ENCODE results near the gene MYOM1.
"Not testable (repeated sequence)": the region's sequence is repeated elsewhere in the genome, so short reads cannot be mapped to it uniquely, and the experiment has no call there.

MYOM1 gene

GRCh38 chr18:3220868-3221267 is 1.1 kb upstream of the MYOM1 start:
- DNase-seq (ENCODE audit: low read depth in 2 of 2) = not testable (repeated sequence)

GRCh38 chr18:3219241-3219630 is 532 bp downstream of the MYOM1 start:
- DNase-seq (ENCODE audit: low read depth in 2 of 2) = no peak

- no peak for DNase-seq (ENCODE audit: low read depth in 2 of 2)
These were observed 949 bp downstream of the MYOM1 start for GRCh38 chr18:3218819-3219218.

DNA sequence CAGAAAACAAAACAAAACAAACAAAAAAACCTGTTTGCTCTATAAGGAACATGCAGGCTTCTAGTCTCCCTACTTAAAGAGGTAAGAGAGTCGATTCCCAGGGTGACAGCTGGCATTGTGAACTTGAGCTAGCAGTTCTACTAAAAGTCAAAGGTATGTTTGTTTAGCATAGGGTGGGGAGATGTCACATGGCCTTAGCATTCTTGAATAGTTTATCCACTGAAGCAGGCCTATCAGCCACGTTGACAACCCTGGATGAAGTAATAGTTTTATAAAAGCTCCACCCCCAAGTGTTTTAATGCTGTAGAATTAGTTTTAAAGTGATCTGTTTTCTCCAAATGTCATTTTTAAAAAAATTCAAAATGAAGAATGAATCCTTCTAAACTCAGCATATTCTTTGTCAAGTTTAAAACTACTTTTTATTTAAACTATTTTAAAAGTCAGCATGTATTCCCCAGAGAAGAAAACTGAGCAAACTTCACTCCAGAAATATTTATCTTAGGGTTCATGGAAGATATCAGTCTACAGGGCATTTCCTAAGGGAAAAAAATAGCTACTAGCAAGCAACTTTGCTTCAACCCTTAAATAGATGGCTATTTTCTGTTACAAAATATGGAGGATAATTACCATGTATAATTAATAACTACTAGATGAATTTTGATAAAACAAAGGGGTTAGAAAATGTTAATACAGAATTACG is 1.7 kb downstream of the MYOM1 start:
- no peak for DNase-seq (ENCODE audit: low read depth in 2 of 2)

- DNase-seq (ENCODE audit: low read depth in 2 of 2) = no peak
These were observed 2.8 kb downstream of the MYOM1 start for GRCh38 chr18:3216987-3217386.

DNA sequence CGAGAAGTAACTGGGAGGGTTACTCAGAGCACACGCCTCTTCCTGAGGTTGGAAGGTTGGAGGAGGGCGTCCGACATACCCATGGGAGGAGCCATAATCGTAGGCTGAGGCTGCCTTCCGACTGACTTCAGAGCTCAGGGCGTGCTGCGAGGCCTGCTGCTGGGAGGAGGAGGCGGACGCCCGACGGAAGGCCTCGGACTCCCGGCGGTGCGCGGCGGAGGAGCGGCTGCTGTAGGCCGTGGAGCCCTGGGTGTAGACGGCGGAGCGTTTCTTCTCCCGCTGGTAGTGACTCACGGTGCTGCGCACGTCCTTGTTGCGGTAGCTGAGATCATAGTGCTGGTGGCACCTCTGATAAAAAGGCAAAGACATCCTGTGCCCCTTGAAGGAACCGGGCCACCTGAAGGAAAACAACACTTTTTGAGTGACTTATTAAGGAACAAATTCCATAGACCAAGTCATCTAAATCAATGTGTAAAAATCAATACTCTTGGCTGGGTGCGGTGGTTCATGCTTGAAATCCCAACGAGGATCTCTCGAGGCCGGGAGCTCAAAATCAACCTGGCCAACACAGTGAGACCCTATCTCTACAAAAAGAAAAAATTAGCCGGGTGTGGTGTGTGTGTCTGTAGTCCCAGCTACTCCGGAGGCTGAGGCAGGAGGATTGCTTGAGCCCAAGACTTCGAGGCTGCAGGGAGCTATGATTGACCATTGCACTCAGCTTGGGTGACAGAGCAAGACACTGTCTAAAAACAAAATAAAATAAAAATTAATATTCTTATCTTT is 4.7 kb downstream of the MYOM1 start:
- no peak for DNase-seq (ENCODE audit: low read depth in 2 of 2)

- no peak for DNase-seq (ENCODE audit: low read depth in 2 of 2)
These were observed 6.3 kb downstream of the MYOM1 start for GRCh38 chr18:3213300-3214059.

GRCh38 chr18:3212657-3213056 is 7.1 kb downstream of the MYOM1 start:
- no peak for DNase-seq (ENCODE audit: low read depth in 2 of 2)

DNA sequence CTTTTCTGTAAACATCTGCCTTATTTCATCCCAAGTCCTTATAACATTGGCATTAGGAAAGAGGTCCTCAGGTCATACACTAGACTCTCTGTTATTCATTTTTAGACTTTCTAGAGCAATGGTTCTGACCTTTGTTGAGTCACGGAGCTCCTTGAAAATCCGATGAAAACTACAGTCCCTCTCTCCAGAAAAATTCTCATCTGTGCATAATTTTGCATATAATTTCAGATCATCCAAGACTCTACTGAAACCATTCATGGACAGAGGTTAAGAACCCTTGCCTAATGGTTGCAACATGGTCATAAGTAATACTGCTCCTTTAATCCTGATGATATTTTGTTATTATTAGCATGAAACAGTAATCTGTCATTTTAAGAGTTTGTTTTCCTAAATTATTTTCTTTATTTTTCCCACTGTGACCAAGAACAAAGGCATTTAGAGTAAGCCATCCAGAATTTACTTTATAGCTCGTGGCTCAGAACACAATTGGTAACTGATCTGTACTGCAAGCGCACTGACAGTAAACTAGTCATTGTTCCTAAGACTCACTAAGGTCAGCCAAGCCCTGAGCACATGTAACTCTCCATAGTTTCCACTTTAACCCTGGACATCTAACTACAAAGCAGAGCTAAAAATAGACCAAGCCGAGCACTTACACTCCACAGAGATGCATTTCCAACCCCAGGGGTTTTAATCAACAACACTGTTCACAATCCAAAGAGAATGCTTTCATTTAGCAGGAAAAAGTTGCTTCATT is 8.4 kb downstream of the MYOM1 start:
- DNase-seq (ENCODE audit: low read depth in 2 of 2) = no peak

GRCh38 chr18:3209859-3210569 is 9.8 kb downstream of the MYOM1 start:
- DNase-seq (ENCODE audit: low read depth in 2 of 2) = no peak

GRCh38 chr18:3207565-3207964 is 12.2 kb downstream of the MYOM1 start:
- no peak for DNase-seq (ENCODE audit: low read depth in 2 of 2)

GRCh38 chr18:3205239-3205638 is 14.5 kb downstream of the MYOM1 start:
- DNase-seq (ENCODE audit: low read depth in 2 of 2) = no peak

DNA sequence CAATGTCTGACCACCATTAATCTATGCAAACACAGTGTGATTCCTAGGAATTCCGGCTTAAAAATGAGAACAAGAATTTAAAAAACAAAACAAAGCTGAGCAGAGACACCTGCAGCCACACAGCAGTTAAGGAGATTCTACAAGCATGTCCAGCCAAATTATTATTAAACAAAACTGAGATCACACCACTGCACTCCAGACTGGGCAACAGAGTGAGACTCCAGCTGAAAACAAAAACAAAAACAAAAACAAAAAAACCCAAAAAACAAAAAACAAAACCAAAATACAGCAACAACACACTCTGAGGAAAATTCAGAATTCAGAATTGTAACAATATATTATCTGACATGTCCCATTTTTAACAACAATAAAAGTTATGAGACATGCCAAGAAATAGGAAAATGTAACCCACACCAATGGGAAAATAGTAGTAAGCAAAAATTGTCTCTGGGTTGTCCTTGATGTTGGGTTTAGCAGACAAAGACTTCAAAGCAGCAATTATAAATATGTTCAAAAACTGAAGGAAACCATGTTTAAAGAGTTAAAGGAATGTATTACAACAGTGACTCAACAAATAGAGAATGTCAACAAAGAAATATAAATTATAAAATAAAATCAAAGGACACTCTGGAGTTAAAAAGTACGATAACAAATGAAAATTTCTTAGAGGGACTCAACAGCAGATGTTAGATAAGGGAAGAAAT is 19.7 kb downstream of the MYOM1 start:
- no peak for DNase-seq (ENCODE audit: low read depth in 2 of 2)

- not testable (repeated sequence) for DNase-seq (ENCODE audit: low read depth in 2 of 2)
These were observed 21.4 kb downstream of the MYOM1 start for GRCh38 chr18:3198260-3198860.

- no peak for DNase-seq (ENCODE audit: low read depth in 2 of 2)
These were observed 24.7 kb downstream of the MYOM1 start for GRCh38 chr18:3194947-3195612.

DNA sequence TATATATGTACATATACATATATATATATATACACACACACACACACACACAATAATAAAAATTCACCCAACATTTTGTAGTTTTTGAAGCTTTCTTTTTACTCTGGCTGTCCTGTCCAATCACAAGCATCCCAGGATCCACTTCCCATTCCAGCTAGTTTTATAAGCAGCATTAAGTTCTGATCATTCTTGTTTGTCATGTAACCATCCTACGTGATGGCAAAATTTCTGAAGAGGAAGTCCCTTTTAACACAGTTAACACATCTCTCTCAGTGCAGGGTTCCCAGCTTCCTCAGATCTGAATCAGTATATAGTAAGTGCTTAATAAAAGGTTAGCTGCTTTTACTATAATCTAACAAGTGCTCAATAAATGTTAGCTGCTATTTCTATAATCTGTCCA is 26.4 kb downstream of the MYOM1 start:
- no peak for DNase-seq (ENCODE audit: low read depth in 2 of 2)

DNA sequence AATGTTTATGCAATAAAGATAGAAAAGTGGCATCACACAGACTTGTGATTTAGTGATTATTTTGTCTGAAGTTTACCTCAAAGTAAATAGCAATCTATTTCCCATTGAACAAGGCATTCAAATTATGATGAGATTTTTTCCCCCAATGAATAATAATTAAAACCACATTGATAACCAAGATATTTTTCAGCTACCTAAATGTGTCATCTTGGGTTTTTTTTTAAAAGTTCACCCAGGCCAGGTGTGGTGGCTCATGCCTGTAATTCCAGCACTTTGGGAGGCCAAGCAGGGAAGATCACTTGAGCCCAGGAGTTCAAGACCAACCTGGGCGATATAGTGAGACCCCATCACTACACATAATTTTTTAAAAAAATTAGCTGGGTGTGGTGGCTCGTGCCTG is 27.0 kb downstream of the MYOM1 start:
- no peak for DNase-seq (ENCODE audit: low read depth in 2 of 2)

GRCh38 chr18:3192286-3192685 is 27.5 kb downstream of the MYOM1 start:
- no peak for DNase-seq (ENCODE audit: low read depth in 2 of 2)

GRCh38 chr18:3190610-3191009 is 29.2 kb downstream of the MYOM1 start:
- no peak for DNase-seq (ENCODE audit: low read depth in 2 of 2)

- no peak for DNase-seq (ENCODE audit: low read depth in 2 of 2)
These were observed 29.9 kb downstream of the MYOM1 start for GRCh38 chr18:3189884-3190283.
